Breast epithelium (tissue), 4 donors: ENCODE measurements around the gene ZFYVE26. TPM values are rescaled to one million over a fixed set of nuclear protein-coding genes. Genes with fewer than 3 reads are reported as not detected.
"Not testable (repeated sequence)": the region's sequence is repeated elsewhere in the genome, so short reads cannot be mapped to it uniquely, and the experiment has no call there.

Experiments used
- DNase-seq, 2 donors: peaks; one replicate each; pipeline ENCODE4 v3.0.0-alpha.2; 2019; ENCODE audit warnings: low spot score in 2 of 2
- H3K27ac ChIP-seq, 2 donors: fragments of 200-600 bp; sonication (generic) in 1 of 2; one replicate each; pipeline ENCODE4 v1.5.1; 2016 to 2019; ENCODE audit warnings: mild to moderate bottlenecking in 1 of 2
- H3K27me3 ChIP-seq, 2 donors: fragments of 200-600 bp; sonication (generic) in 1 of 2; one replicate each; pipeline versions ENCODE4 v1.5.1 to v1.6.0; 2017 to 2019; ENCODE audit warnings: control low read depth in 1 of 2, mild to moderate bottlenecking in 1 of 2
- H3K36me3 ChIP-seq: fragments of 200-600 bp; one replicate; pipeline ENCODE4 v1.5.1; 2019
- H3K4me1 ChIP-seq, 2 donors: fragments of 200-600 bp; sonication (generic); one replicate each; pipeline ENCODE4 v1.5.1; 2016 to 2019; ENCODE audit warnings: control low read depth in 1 of 2
- H3K4me3 ChIP-seq, 3 donors: fragments of 200-600 bp; sonication (generic); 1 replicate in 2 of 3; 2 replicates in 1 of 3; pipeline ENCODE4 v1.5.1; 2016 to 2019; ENCODE audit warnings: mild to moderate bottlenecking in 3 of 3, moderate library complexity in 2 of 3
- H3K9me3 ChIP-seq, 2 donors: fragments of 200-600 bp; sonication (generic) in 1 of 2; one replicate each; pipeline ENCODE4 v1.5.1; 2016 to 2019; ENCODE audit warnings: control low read depth in 1 of 2
- POLR2A ChIP-seq: fragments of 450-650 bp; IDR thresholded peaks from one replicate; pipeline ENCODE4 v1.6.1; 2016; ENCODE audit warnings: antibody characterized with exemption, mild to moderate bottlenecking, moderate library complexity
- POLR2AphosphoS5 ChIP-seq, 3 donors: sonication (generic); formaldehyde crosslinking; IDR thresholded peaks; one replicate each; pipeline ENCODE4 v1.6.1; 2017; ENCODE audit warnings: antibody characterized with exemption in 3 of 3
- intact Hi-C: fragments of 100-400 bp; cut with DNase I; formaldehyde crosslinking; loops from one replicate; pipeline ENCODE4 v1.15.1; 2023; ENCODE audit warnings: low total_unique reads
- total RNA-seq, 3 donors: library from RNA; depleted of rRNA; stranded (reverse); fragments of >200 nt; gene quantifications; one replicate each; pipeline ENCODE4 v1.1.0, GENCODE V29; 2016
- TF ChIP-seq, protein P1 (sequence below), 3 donors: fragments of 450-650 bp; IDR thresholded peaks; one replicate each; pipeline ENCODE4 v1.5.1; 2016 to 2017; ENCODE audit warnings: antibody characterized with exemption in 3 of 3, mild to moderate bottlenecking in 3 of 3, moderate library complexity in 3 of 3

ZFYVE26 gene
- total RNA-seq, 3 donors from 2014 or later, result 31.5 to 42.6 (median 36.3) TPM

- Histone ChIP-seq H3K4me3 (peak overlapping the region in 1 of 3 donors; percentile 36), H3K36me3 (no peaks in the 10 kb centered on the region), H3K27me3 (no peaks in the 10 kb centered on the region), H3K27ac (no peak overlapping the region), H3K4me1 (no peaks in the 10 kb centered on the region), H3K9me3 (no peaks in the 10 kb centered on the region)
- TF ChIP-seq, protein P1, sequence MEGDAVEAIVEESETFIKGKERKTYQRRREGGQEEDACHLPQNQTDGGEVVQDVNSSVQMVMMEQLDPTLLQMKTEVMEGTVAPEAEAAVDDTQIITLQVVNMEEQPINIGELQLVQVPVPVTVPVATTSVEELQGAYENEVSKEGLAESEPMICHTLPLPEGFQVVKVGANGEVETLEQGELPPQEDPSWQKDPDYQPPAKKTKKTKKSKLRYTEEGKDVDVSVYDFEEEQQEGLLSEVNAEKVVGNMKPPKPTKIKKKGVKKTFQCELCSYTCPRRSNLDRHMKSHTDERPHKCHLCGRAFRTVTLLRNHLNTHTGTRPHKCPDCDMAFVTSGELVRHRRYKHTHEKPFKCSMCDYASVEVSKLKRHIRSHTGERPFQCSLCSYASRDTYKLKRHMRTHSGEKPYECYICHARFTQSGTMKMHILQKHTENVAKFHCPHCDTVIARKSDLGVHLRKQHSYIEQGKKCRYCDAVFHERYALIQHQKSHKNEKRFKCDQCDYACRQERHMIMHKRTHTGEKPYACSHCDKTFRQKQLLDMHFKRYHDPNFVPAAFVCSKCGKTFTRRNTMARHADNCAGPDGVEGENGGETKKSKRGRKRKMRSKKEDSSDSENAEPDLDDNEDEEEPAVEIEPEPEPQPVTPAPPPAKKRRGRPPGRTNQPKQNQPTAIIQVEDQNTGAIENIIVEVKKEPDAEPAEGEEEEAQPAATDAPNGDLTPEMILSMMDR (IDR thresholded peaks at IDR 0.05), result no peak
- TF ChIP-seq POLR2A (no peak), POLR2AphosphoS5 (IDR thresholded peaks at IDR 0.05) (no peak)
- intact Hi-C loops, result no loop called here
- DNase-seq, result no peak
These were observed 94.1 kb downstream of the ZFYVE26 start for GRCh38 chr14:67722293-67722692.

DNA sequence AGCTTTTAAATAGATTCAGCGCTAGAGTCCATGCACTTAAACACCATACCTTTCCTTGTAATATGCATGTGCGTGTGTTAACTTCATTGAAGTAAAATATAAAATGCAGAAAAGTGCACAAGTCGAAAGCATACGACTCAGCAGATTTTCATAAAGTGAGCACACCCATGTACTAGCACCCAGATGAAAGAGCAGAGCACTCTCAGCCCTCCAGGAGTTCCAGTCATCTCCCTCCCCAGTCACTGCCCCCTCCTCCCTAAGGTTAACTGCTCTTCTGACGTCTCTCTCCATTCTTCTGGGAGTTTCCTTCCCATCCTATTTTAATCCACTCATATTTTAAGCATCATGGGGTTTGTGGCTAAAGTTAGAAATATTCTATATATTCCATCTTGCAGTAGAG is 94.5 kb downstream of the ZFYVE26 start:
- Histone ChIP-seq H3K4me3 (no peak overlapping the region), H3K27me3 (no peaks in the 10 kb centered on the region), H3K27ac (no peak overlapping the region), H3K36me3 (no peaks in the 10 kb centered on the region), H3K4me1 (no peaks in the 10 kb centered on the region), H3K9me3 (no peaks in the 10 kb centered on the region)
- intact Hi-C loops, result no loop called here
- DNase-seq, result no peak
- no peak for TF ChIP-seq POLR2AphosphoS5 (IDR thresholded peaks at IDR 0.05)
- TF ChIP-seq POLR2A, result no peak

DNA sequence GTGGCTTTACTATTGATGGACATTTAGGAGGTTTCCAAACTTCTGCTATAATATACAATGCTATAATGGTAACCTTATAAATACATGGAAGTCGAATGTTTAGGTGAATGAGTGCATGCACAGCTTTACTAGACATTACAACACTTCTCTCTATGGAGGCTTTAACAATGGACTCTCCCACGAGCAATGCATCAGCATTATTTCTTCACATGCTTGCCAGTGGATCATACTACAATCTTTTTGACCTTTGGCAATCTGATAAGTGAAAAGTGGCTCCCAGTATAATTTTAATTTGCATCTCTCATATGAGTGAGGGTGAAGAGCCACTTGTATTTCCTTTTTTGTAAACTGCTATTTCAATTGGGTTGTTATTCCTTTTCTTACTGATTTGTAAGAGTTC is 96.5 kb downstream of the ZFYVE26 start:
- Histone ChIP-seq H3K4me1 (no peaks in the 10 kb centered on the region), H3K9me3 (no peaks in the 10 kb centered on the region), H3K27ac (no peak overlapping the region), H3K4me3 (no peak overlapping the region), H3K27me3 (no peaks in the 10 kb centered on the region), H3K36me3 (no peaks in the 10 kb centered on the region)
- intact Hi-C loops, result no loop called here
- TF ChIP-seq POLR2A, result no peak
- TF ChIP-seq, protein P1 (IDR thresholded peaks at IDR 0.05), result no peak
- no peak for TF ChIP-seq POLR2AphosphoS5 (IDR thresholded peaks at IDR 0.05)
- DNase-seq, result no peak

DNA sequence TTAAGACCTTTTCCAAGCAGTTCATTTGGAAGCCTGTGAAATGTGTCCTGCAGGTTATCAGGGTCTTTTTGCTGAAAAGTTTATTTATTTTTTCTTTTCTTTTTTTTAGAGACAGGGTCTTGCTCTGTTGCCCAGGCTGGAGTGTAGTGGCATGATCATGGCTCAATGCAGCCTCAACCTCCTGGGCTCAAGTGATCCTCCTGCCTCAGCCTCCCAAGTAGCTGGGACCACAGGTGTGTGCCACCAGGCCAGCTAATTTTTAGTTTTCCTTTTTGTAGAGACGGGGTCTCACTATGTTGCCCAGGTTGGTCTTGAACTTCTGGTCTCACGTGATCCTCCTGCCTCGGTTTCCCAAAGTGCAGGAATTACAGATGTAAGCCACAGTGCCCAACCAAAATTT is 97.0 kb downstream of the ZFYVE26 start:
- H3K9me3 ChIP-seq, H3K27me3 ChIP-seq, H3K4me1 ChIP-seq, DNase-seq, H3K4me3 ChIP-seq, H3K36me3 ChIP-seq, intact Hi-C loops, H3K27ac ChIP-seq: not testable (repeated sequence)

- no peaks in the 10 kb centered on the region for H3K9me3 ChIP-seq
- H3K4me1 ChIP-seq, result no peaks in the 10 kb centered on the region
- H3K27ac ChIP-seq, result no peak overlapping the region
- no peak overlapping the region for H3K4me3 ChIP-seq
- H3K27me3 ChIP-seq, result no peaks in the 10 kb centered on the region
- TF ChIP-seq, protein P1 (IDR thresholded peaks at IDR 0.05), result no peak
- no peak for TF ChIP-seq POLR2A
- no peak for TF ChIP-seq POLR2AphosphoS5 (IDR thresholded peaks at IDR 0.05)
- DNase-seq, result no peak
- intact Hi-C loops, result no loop called here
- no peaks in the 10 kb centered on the region for H3K36me3 ChIP-seq
These were observed 98.1 kb downstream of the ZFYVE26 start for GRCh38 chr14:67718265-67718664.

DNA sequence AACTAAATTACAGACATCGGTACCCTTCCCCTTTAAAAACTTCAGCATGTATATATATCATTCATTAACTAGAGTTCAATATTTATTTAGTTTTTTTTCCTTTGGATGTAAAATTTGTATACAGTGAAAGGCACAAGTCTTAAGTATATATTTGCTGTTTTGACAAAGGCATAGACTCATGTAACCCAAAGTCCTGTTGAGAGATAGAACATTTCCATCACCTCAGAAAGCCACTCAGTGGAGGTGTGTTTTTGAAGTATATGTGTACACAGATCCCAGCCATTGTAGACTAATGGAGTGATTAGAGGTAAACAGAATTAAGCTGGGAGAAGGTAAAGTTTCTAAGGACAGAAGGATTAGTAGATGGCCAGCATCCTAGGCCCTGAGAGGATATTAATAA is 99.3 kb downstream of the ZFYVE26 start:
- Histone ChIP-seq H3K27me3 (no peaks in the 10 kb centered on the region), H3K36me3 (no peaks in the 10 kb centered on the region), H3K27ac (no peak overlapping the region), H3K4me3 (no peak overlapping the region), H3K9me3 (no peaks in the 10 kb centered on the region), H3K4me1 (no peaks in the 10 kb centered on the region)
- DNase-seq, result no peak
- TF ChIP-seq, protein P1 (IDR thresholded peaks at IDR 0.05), result no peak
- TF ChIP-seq POLR2A (no peak), POLR2AphosphoS5 (IDR thresholded peaks at IDR 0.05) (no peak)
- intact Hi-C loops, result no loop called here
